HG02588 (cell line): ENCODE data around the gene UBAC1.
"Not testable (repeated sequence)": the region's sequence is repeated elsewhere in the genome, so short reads cannot be mapped to it uniquely, and the experiment has no call there.

ENCODE experiments used
- ATAC-seq: cut with Tn5 transposase; IDR thresholded peaks from one replicate; pipeline ENCODE4 v1.9.1; 2021; ENCODE audit warnings: mild to moderate bottlenecking, moderate library complexity; ENCODE audit not compliant: unreplicated experiment

UBAC1 gene

DNA sequence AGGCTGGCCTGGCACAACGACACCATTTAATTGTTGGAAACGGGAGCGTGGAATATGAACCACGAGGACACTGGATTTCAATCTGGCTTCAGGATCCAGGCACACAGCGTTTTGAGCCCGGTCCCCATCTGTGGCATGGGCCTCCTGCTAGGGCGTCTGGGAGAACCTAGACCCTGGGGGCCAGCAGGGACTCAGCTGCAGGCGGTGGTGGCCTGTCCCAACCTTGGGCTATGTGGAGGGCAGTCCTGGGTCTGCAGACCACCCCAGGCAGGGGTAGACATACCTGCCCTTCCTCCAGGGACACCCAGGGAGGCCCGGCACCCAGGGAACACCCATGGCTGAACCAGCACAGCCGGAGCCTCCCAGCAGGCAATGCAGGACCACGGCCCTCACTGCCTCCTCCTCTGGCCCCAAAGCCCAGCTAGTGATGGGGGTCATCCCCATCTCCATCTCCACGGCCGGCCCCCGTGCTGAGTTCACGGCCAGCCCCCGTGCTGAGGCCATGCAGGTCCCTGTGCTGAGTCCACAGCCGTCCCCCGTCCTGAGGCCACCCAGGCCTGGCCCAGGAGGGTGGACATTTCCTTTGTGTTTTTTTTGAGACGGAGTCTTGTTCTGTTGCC, 18.5 kb upstream of the UBAC1 start:
- ATAC-seq, result no peak

DNA sequence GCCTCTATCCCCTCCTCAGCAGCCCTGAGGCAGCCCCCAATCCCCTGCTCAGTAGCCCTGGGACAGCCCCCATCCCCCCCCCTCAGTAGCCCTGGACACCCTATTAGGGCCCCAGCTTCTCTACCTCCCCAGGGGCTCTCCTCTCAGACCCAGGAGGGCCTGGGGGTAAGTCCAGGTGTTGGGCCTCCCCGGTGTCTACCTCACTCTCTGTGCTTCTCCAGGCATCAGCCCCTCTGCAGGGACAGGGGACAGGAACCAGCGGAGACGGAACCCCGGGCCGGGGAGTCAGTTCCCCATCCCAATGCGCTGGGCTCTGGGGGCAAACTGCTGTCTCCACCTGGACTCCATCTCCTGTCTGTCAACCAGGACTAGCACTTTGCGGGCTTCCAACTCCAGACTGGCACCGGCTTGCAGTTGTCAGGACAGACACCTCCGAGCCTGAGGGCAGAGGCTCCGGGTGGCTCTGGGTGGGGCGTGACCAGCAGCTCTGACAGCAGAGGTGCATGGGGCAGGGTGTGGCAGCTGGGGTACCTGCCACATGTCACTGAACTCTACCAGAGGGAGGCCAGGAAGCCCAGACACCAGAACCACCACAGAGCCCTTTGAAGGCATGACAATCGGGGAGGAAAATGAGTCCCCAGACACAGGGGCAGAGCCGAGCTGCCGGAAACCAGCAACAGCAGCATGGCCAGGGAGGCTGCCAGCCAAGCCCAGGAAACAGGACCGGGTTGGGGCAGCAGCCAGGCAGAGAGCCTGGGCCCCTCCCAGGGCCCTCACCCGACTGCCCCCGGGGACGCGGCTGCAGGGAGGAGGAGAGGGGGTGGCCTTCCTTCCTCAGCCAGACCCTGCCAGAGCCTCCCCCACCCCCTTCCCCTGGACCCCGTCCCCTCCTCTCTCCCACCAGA, 17.7 kb upstream of the UBAC1 start:
- no peak for ATAC-seq

GRCh38 chr9:135976944-135977343, 15.8 kb upstream of the UBAC1 start:
- ATAC-seq, result no peak

GRCh38 chr9:135976531-135976930, 15.4 kb upstream of the UBAC1 start:
- no peak for ATAC-seq

- no peak for ATAC-seq
These were observed 14.7 kb upstream of the UBAC1 start for GRCh38 chr9:135975834-135976233.

- ATAC-seq, result no peak
These were observed 13.0 kb upstream of the UBAC1 start for GRCh38 chr9:135974220-135974573.

DNA sequence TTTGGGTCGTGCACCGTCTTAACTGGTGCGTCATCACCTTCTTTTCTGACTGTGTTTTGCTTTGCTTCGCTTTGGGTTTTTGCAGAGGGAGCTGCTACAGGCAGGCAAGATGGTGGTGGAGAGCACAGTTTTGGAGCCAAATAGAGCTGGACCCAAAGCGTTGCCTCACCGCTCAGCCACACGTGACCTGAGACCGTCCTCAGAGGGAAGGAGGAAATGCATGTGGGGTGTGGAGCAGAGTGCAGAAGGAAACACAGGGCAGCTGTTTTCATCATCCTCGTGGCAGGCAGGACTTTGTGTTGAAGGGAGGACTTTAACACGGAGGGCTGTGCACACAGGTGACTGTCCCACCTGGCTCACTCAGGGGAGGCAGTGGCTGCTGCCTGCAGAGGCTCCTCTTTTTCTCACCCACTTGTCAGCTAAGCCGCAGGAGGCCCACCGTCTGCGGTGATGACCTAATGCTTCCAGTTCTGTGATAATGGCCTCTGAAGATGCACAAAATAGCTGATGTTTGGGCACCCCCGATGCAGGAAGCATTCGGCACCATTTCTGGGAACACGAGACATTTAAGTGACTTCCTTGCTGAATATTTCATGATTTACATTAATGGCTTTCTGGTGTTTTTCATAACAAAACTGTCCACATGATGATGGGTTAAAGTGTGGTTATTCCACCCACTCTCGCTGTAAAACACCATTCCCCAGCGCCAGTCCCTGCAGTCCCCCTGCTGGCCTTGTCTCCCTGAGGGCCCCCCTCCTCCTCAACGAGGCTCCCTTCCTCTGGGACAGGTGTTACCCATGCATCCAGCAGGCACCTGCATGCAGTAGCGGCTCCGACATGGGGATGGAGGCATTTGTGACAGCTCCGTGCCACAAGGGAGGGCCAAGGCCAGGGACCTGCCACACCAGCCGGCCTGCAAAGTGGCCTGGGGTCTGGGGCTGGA, 12.4 kb upstream of the UBAC1 start:
- no peak for ATAC-seq

- no peak for ATAC-seq
These were observed 10.7 kb upstream of the UBAC1 start for GRCh38 chr9:135971892-135972291.

DNA sequence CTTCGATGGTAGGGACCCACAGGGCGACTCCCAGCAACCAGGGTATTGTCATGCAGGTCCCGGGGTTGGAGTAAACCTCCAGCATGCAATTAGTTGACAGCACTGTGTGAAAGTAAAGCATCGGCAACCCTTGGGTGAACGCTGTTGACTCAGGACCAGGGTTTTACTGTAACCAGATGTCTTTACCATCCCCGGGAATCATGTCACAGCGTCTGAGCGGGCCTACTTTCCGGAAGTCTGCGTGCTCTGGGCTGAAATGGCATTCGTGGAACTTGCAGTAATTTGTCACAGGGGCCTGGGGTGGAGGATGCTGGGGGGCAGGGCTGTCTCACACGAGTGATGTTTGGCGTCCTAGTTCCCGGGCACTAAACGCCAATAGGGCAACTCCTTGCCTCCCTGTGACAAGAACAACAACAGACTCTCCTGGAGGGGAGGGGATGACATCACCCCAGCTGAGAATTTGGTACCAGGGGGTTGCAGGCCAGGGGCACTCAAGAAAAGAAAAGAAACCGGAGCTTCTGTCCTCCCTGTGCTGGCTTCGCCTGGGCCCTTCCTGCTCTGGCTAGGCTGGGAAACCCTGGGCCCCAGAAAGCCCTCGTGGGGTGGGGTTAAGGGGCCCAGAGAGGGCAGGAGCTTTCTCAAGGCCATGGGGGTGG, 10.1 kb upstream of the UBAC1 start:
- no peak for ATAC-seq

DNA sequence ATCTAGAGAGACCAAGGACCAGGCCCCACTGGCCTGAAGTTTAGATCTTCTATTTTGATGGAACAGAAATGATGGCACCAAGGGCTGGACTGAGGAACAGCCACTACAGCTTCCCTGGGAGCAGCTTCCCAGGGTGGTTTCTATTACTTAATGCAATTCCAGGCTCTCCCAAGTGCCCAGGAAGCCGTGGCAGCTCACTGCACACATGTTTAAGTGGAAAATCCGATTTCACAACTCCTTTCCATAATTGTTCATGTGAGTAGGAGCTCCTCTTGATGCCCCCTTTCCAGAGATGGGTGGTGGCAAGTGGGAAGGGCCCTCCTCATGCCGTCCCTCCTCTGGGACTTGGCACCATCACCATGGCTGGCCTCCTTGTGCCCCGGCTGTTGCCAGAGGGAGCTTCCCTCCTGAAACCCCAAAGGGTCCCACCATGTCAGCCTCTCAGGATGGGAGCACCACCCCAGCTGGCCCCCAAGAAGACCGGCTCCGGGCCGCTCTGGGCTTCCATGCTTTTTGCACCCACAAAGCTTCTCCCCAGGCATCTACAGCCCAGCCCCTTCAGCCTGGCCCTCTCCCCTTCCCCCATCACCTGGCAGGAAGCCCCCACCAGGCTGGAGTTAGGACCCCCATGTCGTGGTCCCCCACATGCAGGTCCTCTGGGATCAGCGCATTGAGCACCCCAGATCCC, 9.1 kb upstream of the UBAC1 start:
- no peak for ATAC-seq

GRCh38 chr9:135969064-135969683, 8.0 kb upstream of the UBAC1 start:
- no peak for ATAC-seq

GRCh38 chr9:135968601-135969000, 7.4 kb upstream of the UBAC1 start:
- no peak for ATAC-seq

GRCh38 chr9:135968083-135968476, 6.9 kb upstream of the UBAC1 start:
- no peak for ATAC-seq

GRCh38 chr9:135966916-135967260, 5.7 kb upstream of the UBAC1 start:
- ATAC-seq, result not testable (repeated sequence)

DNA sequence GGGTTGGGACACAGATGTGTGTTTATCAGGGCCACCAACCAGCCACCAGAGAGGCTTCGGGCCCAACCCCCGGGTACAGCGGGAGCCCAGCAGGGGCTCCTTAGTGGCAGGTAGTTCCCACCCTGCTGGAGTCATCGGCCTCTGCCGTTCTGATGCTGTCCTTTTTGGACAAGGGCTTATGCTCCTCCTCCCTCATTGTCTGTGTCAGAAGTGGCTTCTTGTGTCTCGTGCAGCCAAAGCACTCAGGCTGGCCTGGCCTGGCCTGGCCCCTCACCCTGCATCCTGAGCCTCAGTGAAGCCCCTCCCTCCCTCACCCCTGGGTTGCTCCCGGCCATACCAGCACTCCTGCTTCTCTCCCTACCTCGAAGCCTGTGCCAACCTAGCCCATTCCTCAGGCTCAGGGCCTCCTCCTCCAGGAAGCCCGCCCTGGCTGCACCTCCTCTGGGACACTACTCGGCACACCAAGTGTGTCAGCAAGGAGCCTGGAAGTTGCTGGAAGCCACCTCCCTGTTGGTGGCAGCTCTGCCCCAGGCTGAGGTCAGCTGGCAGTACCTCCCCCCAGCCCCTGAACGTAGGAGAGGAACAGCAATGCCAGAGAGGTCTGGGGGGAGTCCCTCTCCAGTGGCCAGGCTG, 4.1 kb upstream of the UBAC1 start:
- no peak for ATAC-seq

DNA sequence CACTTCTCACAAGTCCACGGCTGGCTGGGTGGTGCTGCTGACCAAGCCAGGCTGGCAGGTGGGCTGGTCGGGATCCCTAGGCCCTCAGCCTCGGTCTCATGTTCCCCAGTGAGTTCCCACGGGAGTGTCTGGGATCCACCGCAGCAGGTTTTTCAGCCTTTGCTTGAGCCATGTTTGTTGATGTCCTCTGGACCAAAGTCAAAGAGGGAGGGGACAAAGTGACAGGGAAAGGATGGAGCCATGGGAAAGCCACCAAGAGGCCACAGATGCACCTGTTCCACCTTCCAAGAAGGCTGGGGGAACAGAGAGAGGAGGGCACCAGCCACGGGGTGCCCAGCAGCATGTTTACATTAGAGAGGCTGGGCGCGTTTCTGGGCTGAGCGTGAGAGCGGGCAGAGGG, 2.8 kb upstream of the UBAC1 start:
- ATAC-seq, result no peak

- ATAC-seq, result no peak
These were observed 2.2 kb upstream of the UBAC1 start for GRCh38 chr9:135963338-135963737.

DNA sequence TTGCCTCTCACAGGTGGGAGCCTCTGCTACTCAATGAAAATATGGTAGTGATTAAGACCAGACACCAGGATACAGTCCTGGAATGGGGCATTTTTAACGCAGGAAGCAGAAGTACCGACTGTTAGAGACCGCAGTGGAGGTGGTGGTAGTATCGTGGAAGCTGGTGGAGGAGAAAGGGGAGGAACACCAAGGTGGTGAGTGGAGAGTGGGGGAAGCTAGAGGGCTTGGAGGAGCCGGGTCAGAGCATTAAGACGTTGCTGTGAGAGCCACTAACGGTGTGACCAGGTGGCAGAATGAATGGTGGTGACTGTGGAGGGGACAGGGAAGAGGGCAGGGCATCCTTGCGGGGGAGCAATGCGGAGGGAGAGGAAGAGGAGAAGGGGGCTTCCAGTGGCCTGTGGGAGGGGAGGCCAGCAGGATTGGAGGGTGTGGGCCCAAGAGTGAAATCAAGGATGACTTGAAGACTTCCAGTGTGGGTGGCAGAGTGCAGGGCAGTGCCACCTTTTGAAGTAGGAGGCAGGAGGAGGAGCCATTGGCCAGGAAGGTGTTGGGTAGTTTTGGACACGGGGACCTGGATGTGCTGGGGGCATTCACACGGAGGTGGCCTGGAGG, 1.6 kb upstream of the UBAC1 start:
- ATAC-seq, result no peak
